Measurements from ENCODE around the gene HTR3E.

GRCh38 chr3:184145111-184145524 lies 48.3 kb downstream of the HTR3E start:
- TF ChIP-seq CTCF (IDR thresholded peaks at IDR 0.05) (peak; percentile 80), ZFX (IDR thresholded peaks at IDR 0.05; ENCODE audit: borderline replicate concordance) (no peak)
